Neural crest cell (in vitro differentiated cells): ENCODE data around the gene RUBCNL. TPM values are rescaled to one million over a fixed set of nuclear protein-coding genes. Genes with fewer than 3 reads are reported as not detected.
"Not testable (repeated sequence)": the region's sequence is repeated elsewhere in the genome, so short reads cannot be mapped to it uniquely, and the experiment has no call there.

Experiments
- DNase-seq: peaks from one replicate; pipeline ENCODE4 v3.0.0; 2021; ENCODE audit warnings: low read depth, mixed read lengths, low spot score
- H3K27ac Mint-ChIP-seq: one replicate; pipeline ENCODE4 v1.8.0; 2021; ENCODE audit warnings: mild to moderate bottlenecking, mixed read lengths; ENCODE audit not compliant: unreplicated experiment
- H3K27me3 Mint-ChIP-seq: 2 replicates; pipeline ENCODE4 v1.8.0; 2021; ENCODE audit warnings: low read depth, mild to moderate bottlenecking, mixed read lengths
- H3K36me3 Mint-ChIP-seq: 2 replicates; pipeline ENCODE4 v1.8.0; 2021; ENCODE audit warnings: low read depth, mild to moderate bottlenecking, mixed read lengths
- H3K4me1 Mint-ChIP-seq: 2 replicates; pipeline ENCODE4 v1.8.0; 2021; ENCODE audit warnings: mixed read lengths
- H3K4me3 Mint-ChIP-seq: one replicate; pipeline ENCODE4 v1.8.0; 2021; ENCODE audit warnings: mild to moderate bottlenecking, mixed read lengths
- H3K9me3 Mint-ChIP-seq: 2 replicates; pipeline ENCODE4 v1.8.0; 2021; ENCODE audit warnings: mixed read lengths
- total RNA-seq: library from RNA; stranded (reverse); gene quantifications from 2 replicates; pipeline ENCODE4 v1.2.1, GENCODE V29; 2021
- TF ChIP-seq, protein P1 (sequence below): fragments of 200-600 bp; sonication (generic); conservative IDR thresholded peaks from 2 replicates; pipeline ENCODE4 v1.5.0; 2021; ENCODE audit warnings: antibody characterized with exemption, mild to moderate bottlenecking

RUBCNL gene
- total RNA-seq, 1 donor from 2014 or later, result 29.7 TPM

DNA sequence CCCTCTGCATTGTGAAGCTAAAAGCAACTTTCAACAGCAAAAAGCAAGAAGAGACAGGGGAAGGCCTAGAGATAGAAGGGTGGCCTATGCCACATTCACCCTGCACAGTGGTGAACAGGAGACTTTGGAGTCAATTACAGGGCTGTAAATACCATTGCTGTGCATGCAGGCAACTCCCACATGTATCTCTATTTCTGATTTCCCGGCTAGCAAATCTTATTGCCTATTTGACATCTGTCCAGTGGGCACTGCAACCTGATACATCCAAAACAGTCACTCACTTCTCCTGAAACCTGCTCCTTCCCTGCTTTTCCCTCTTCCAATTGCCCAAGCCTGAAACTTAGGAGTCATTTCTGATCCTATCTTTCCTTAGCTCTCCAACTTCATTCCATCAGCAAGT, 13.4 kb downstream of the RUBCNL start:
- DNase-seq, result no peak
- Mint-ChIP-seq H3K9me3 (no peaks in the 10 kb centered on the region), H3K27me3 (no peaks in the 10 kb centered on the region), H3K4me3 (no peak overlapping the region), H3K4me1 (peaks cover 4% of the 10 kb centered on the region), H3K27ac (peak overlapping the region; percentile 1), H3K36me3 (peaks cover 3% of the 10 kb centered on the region)
- TF ChIP-seq, protein P1, sequence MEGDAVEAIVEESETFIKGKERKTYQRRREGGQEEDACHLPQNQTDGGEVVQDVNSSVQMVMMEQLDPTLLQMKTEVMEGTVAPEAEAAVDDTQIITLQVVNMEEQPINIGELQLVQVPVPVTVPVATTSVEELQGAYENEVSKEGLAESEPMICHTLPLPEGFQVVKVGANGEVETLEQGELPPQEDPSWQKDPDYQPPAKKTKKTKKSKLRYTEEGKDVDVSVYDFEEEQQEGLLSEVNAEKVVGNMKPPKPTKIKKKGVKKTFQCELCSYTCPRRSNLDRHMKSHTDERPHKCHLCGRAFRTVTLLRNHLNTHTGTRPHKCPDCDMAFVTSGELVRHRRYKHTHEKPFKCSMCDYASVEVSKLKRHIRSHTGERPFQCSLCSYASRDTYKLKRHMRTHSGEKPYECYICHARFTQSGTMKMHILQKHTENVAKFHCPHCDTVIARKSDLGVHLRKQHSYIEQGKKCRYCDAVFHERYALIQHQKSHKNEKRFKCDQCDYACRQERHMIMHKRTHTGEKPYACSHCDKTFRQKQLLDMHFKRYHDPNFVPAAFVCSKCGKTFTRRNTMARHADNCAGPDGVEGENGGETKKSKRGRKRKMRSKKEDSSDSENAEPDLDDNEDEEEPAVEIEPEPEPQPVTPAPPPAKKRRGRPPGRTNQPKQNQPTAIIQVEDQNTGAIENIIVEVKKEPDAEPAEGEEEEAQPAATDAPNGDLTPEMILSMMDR, result no peak

DNA sequence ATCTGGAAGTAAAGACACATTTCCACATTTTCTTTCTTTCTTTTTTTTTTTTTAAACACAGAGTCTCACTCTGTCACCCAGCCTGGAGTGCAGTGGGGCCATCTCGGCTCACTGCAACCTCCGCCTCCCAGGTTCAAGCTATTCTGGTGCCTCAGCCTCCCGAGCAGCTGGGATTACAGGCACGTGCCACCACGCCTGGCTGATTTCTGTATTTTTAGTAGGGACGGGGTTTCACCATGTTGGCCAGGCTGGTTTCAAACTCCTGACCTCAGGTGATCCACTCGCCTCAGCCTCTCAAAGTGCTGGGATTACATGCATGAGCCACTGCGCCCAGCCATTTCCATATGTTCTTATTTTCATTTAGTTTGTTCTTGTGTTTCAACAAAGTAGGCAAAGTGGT, 14.1 kb downstream of the RUBCNL start:
- not testable (repeated sequence) for H3K36me3 Mint-ChIP-seq, DNase-seq, H3K4me1 Mint-ChIP-seq, H3K9me3 Mint-ChIP-seq, H3K4me3 Mint-ChIP-seq, H3K27ac Mint-ChIP-seq, H3K27me3 Mint-ChIP-seq

DNA sequence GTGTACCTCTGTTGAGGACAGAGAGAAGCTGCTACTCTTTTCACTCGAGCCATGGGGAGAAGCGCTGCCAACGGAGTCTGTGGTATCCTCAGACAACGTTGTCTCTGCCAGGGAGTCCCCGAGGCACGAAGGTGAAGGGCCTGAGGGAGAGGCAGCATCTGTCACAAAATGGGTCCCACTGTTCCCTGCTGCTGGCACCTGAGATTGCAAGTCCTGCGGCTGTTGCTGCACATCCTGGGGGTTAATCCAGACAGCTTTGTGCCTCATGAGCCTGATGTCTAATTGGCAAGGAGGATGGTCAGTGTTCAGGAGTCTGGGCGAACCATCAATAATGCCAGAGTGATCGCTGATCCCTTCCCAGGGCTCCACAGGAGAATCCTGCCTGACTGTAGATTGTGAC, 15.0 kb downstream of the RUBCNL start:
- no peaks in the 10 kb centered on the region for H3K27me3 Mint-ChIP-seq
- peaks cover 3% of the 10 kb centered on the region for H3K36me3 Mint-ChIP-seq
- no peaks in the 10 kb centered on the region for H3K4me1 Mint-ChIP-seq
- TF ChIP-seq, protein P1, result no peak
- no peak overlapping the region for H3K27ac Mint-ChIP-seq
- no peak overlapping the region for H3K4me3 Mint-ChIP-seq
- no peaks in the 10 kb centered on the region for H3K9me3 Mint-ChIP-seq
- DNase-seq, result no peak

DNA sequence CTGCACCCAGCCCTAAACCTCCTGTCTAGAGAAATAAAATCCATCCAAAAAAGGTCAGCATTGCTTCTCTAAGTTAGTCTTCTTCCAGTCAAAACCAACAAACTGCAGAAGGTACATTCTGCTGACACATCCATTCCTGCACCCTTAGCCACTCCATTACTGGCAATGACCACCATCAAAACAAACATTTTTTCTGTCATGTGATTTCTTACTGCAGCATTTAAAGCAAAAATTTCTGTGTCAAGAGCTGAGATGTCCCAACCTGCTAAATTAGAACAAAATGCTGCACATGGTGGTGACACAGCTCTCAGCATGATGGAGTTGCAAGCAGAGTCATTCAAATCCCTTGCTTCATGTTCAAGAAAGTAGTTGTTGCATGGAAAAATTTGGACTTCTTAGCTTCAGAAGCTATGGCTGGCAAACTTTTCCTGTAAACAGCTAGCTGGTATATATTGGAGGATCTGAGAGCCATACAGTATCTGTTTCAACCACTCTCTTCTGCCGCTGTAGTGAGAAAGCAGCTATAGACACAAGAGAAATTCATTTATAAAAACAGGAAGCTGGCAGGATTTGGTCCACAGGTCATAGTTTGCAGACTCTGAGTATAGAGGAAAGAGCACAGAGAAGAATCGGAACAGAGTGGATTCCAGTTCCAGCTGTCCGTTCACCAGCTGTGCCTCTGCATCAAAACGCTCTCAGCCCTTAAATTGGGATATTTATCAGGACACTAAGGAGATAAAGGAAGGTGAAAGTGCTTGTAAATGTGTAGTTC, 17.4 kb downstream of the RUBCNL start:
- peaks cover 13% of the 10 kb centered on the region for H3K36me3 Mint-ChIP-seq
- no peak overlapping the region for H3K4me3 Mint-ChIP-seq
- H3K9me3 Mint-ChIP-seq, result no peaks in the 10 kb centered on the region
- H3K27ac Mint-ChIP-seq, result no peak overlapping the region
- TF ChIP-seq, protein P1, result no peak
- DNase-seq, result no peak
- H3K4me1 Mint-ChIP-seq, result no peaks in the 10 kb centered on the region
- H3K27me3 Mint-ChIP-seq, result no peaks in the 10 kb centered on the region

DNA sequence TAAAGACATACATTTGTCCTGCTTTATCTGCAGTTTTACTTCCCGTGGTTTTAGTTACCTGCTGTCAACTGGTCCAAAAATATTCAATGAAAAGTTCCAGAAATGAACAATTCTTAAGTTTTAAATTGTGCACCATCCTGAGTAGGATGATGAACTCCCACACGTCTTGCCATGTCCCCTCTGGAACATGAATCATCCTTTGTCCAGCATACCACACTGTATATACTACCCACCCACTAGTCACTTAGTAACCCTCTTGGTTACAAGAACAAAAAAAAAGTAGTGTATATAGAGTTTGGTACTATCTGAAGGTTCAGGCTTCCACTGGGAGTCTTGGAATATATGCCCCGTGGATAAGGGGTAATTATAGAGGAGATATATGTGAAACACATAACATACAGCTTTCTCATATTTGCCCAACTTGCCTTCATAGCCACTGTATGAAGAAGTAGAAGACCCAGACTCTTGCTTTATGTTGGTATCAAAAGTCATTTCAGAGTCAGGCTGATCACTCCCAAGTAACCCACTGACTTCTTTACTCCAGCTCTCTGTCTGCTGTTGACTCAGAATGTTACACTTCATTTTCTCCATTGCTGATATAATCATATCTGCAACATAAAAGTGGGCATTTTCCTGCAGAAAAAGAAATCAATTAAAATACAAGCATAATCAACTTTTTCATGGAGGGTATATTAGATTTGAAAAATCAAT, 19.3 kb downstream of the RUBCNL start:
- Mint-ChIP-seq H3K27me3 (no peaks in the 10 kb centered on the region), H3K4me3 (no peak overlapping the region), H3K9me3 (no peaks in the 10 kb centered on the region), H3K27ac (no peak overlapping the region), H3K36me3 (peaks cover 20% of the 10 kb centered on the region), H3K4me1 (no peaks in the 10 kb centered on the region)
- TF ChIP-seq, protein P1, result no peak
- DNase-seq, result no peak

DNA sequence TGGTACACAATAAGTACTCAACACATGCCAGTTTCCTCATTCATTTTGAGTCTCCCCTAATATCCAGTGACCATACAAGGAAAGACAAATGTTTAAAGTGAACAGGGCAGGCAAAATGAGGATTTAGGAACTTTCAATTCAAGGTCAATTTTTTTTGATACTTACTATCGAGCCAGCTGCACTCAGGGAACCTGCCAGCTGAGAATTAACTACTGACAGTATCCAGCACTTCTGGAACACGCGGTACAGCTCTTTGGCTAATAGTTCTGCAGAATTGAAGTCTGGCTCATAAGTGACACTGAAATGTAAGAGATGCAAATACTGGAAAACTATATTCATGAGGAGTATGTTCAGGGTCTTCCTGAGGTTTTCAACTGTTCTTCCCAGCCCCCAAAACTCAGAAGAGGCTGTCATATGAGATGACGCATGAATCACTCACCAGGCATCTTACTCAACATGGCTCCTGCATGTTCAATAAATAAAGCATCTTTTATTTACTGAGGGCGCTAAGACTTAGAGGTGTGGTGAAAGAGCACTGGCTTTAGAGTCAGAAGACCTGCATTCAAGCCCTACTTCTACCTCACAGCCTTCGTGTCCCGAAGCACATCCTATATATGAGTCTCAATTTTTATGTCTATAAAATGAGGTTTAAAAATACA, 25.6 kb downstream of the RUBCNL start:
- Mint-ChIP-seq H3K4me3 (no peak overlapping the region), H3K36me3 (peaks cover 15% of the 10 kb centered on the region), H3K27ac (no peak overlapping the region), H3K9me3 (no peaks in the 10 kb centered on the region), H3K4me1 (no peaks in the 10 kb centered on the region), H3K27me3 (no peaks in the 10 kb centered on the region)
- no peak for DNase-seq
- TF ChIP-seq, protein P1, result no peak
